Ovary (tissue), 3 donors: ENCODE measurements around the gene WDR93.
"Not testable (repeated sequence)": the region's sequence is repeated elsewhere in the genome, so short reads cannot be mapped to it uniquely, and the experiment has no call there.

Experiments used
- EP300 ChIP-seq: sonication (generic); formaldehyde crosslinking; IDR thresholded peaks from one replicate; pipeline ENCODE4 v1.6.1; 2017; ENCODE audit warnings: antibody characterized with exemption
- POLR2A ChIP-seq: fragments of 450-650 bp; IDR thresholded peaks from one replicate; pipeline ENCODE4 v1.6.1; 2017; ENCODE audit warnings: antibody characterized with exemption, mild to moderate bottlenecking, moderate library complexity
- TF ChIP-seq, protein P1 (sequence below), 3 donors: fragments of 450-650 bp in 2 of 3; fragments of 200-600 bp in 1 of 3; IDR thresholded peaks; one replicate each; pipeline versions ENCODE4 v1.5.1 to v1.8.0; 2016 to 2022; ENCODE audit warnings: antibody characterized with exemption in 3 of 3, mild to moderate bottlenecking in 1 of 3
- donor health status: DM: no; HTN: no; CAD: no.

- TF ChIP-seq EP300, POLR2A: not testable (repeated sequence)
- TF ChIP-seq, protein P1, sequence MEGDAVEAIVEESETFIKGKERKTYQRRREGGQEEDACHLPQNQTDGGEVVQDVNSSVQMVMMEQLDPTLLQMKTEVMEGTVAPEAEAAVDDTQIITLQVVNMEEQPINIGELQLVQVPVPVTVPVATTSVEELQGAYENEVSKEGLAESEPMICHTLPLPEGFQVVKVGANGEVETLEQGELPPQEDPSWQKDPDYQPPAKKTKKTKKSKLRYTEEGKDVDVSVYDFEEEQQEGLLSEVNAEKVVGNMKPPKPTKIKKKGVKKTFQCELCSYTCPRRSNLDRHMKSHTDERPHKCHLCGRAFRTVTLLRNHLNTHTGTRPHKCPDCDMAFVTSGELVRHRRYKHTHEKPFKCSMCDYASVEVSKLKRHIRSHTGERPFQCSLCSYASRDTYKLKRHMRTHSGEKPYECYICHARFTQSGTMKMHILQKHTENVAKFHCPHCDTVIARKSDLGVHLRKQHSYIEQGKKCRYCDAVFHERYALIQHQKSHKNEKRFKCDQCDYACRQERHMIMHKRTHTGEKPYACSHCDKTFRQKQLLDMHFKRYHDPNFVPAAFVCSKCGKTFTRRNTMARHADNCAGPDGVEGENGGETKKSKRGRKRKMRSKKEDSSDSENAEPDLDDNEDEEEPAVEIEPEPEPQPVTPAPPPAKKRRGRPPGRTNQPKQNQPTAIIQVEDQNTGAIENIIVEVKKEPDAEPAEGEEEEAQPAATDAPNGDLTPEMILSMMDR (IDR thresholded peaks at IDR 0.05) = not testable (repeated sequence)
These were observed 708 bp upstream of the WDR93 start for GRCh38 chr15:89689930-89690275.
